ENCODE measurements around the gene IZUMO1.
"Not testable (repeated sequence)": the region's sequence is repeated elsewhere in the genome, so short reads cannot be mapped to it uniquely, and the experiment has no call there.

IZUMO1 gene

DNA sequence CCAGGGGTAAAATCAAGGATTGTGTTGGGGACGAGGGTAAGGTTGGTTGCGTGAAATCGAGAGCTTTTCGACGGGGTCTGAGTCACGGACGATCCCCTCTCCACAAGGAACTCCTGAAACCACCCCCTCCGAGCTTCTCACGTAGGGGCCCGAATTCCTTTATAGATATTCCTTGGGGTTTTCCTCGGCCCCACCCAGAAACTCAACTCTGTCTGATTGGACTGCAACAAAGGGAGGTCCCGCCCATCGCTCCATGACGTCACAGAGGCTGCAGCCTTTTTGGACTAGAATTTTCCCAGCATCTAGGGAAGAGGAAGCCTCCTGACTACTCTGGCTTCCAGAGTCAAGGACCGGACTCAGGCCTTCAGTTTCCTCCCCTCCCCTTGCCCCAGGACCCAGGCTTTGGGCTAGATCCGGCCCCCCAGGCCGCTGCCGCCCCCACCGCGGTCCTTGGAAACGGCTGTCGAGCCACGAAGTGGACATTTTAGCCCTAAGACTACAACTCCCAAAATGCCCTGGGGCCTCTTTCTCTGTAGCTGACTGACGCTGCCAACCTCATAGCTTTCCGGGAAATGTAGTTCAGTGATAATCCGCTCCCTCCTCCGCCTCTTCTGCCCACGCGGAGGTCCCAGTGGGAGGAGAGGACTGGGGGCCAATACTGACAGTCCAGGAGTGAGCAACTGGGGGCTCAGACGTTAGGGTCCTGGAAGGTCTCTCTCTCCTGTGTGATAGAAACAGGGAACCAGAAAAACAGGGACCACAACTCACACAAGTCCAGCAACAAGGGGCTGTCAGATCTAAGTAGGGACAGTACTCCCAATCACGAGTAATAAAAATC, at the start of gene IZUMO1:
Gene IZUMO1 (minus strand): TSS at position 172 of the 838 bp plus-strand sequence. CDS start 1,050 bp downstream, outside the sequence.
- DNase-seq = peak in 1 of 4 experiments; percentile 25

DNA sequence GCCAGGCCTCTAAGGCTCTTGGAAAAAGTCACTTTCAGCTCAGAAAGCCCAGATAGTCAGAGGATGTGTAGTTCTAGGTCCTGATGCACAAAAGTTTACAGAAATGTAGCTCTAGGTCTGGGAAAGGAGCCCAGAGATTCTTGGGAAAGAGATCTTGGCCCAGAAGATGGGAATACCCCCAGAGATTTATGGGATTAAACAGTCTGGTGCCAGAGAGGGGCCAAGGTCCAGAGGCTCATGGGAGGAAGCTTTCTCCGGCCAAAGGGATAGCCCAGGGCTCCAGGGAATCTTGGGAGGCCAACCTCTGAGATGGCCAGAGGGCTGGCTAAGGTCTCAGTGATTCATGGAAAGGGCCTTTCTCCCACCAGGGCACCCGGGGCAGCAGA, 49.0 kb upstream of the IZUMO1 start:
- no peak for DNase-seq

DNA sequence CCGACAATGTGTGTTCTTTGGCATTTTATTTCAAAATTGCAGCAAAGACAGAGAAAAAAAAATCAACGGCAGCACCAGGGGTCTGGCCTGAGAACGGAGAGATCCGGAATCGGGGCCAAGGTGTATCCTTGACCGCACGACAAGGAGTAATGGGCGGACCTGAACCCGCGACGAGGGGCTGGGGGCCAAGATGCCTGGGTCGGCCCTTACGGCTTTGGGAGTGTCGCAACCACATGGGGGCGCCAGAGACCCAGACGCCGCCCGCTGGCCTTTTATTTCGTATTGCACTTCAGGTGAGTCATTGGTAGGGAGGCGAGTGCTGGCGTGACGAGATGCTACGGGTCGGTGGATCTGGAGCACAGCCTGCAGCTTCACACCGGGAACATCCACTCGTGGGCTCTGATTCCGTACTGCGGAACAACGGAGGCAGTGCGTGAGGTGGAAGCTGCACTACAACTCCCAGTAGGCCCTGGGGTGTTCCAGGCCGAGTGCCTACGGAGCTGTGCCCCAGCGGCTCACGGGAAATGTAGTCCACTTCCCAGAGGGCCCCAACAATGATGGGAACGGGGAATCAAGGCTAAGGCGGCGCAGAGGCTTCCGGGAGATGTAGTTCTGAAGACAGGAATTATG, 48.5 kb upstream of the IZUMO1 start:
- DNase-seq = peak; percentile 69 to 73 (median 71)

DNA sequence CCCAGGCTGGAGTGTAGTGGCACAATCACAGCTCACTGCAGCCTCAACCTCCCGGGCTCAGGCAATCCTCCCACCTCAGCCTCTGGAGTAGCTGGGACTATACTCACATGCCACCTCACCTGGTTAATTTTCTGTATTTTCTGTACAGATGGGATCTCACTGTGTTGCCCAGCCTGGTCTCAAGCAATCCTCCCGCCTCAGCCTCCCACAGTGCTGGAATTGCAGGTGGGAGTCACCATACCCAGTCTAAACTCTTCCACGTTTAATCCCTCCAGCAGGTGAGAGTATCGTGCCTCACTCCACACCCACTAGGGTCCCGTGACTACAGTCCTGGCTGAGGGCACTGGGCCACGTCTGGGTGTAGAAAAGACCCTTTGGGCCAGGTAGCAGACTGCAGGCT, 47.6 kb upstream of the IZUMO1 start:
- no peak for DNase-seq

DNA sequence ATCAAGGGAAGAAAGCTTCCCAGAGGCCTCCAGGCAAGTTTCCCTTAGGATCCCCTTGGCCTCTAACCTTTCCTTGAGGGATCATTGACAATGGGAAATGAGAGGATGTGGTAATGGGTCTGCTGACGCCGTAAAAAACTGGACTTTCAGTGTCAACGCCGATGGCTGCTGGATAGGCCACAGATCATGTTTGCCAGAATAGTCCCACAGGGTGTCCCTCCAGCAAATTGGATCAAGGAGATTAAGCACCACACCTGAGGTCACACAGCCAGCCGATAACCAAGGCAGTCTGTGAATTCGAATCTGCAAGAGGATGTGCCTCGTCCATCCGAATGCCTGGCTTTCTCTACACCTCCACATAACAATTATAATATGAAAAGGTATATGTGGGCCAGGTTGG, 46.6 kb upstream of the IZUMO1 start:
- DNase-seq = no peak

DNA sequence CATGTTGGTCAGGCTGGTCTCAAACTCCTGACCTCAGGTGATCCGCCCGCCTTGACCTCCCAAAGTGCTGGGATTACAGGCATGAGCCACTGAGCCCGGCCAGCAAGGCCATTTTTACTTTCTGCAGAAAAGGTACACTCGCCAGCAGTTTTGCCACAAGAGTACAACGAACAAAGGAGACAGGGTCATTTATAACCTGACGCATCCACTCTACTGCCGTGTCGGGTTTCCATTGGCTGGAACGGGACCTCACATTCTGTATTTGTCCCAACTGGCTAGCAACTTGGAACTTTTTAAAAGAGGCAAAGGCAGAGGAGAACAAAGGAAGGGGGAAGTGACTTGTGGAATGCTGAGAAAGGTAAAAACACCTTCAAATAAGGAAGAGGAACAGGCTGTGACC, 40.6 kb upstream of the IZUMO1 start:
- DNase-seq = not testable (repeated sequence)

DNA sequence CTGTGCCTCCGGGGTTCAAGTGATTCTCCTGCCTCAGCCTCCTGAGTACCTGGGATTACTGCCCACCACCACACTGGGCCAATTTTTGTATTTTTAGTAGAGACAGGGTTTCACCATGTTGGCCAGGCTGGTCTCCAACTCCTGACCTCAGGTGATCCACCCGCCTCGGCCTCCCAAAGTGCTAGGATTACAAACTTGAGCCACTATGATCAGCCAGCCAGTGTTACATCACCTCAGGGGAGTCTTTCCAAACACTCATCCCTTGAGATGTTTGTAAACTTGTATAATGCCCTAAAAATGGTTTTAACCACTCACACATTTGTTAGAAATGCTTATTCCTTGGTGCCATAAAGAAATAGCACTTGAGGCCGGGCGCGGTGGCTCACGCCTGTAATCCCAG, 39.7 kb upstream of the IZUMO1 start:
- not testable (repeated sequence) for DNase-seq

DNA sequence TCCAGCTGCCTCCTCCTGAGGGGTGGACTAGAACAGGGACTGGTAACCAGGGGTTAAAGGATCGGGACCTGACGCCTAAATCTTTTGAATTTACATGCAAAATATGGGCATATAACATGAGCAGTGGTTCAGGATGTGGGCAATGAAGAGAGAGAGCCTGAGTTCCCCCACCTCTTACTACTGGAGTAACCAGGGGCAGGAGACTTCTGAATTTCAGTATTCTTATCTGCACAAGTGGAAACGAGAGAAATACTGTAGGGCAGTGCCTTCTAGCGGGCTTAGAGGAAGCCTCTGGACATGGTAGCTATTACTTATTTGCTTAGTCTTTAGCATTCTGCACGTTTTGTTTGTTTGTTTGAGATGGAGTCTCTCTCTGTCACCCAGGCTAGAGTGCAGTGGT, 37.8 kb upstream of the IZUMO1 start:
- no peak for DNase-seq

DNA sequence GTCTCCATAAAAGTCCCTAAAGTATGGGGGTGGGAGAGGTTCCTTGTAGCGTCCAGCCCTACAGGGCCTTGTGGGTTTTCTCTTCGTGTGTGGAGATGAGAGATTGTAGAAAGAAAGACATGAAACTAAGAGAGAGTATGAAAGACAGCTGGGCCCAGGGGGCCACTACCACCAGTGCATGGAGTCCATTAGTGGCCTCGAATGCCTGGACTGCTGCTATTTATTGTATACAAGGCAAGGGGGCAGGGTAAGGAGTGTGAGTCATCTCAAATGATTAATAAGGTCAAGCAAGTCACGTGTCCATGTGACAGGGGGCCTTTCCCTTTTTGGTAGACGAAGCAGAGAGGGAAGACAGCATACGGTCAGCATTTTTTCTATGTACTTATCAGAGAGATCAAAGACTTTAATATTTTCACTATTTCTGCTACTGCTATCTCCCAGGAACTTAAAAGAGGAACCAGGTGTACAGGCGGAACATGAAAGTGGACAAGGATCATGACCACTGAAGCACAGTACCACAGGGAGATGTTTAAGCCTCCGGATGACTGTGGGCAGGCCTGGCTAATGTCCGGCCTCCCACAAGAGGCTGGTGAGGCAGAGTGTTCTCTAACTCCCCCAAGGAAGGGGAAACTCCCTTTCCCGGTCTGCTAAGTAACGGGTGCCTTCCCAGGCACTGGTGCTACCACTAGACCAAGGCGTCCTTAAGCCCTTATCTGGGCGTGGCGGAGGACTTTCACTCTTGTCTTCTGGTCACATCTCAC, 34.1 kb upstream of the IZUMO1 start:
- DNase-seq = no peak

DNA sequence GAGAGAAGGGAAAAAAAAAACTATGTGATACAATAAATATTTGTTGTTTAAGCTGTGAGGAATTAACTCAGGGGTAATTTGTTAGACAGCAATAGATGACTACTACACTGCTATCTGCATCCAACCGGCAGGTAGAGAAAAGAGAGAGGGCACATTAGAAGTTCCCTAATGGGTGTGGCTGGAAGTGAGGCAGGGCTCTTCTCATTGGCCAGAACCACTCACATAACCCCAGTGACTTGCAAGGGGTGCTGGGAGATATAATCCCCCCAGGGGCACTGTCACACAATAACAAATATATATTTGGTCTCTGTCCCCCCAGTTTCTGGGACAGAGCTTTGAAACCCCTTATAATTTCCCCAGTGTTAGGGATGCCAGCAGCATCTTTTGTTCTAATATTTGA, 32.9 kb upstream of the IZUMO1 start:
- no peak for DNase-seq

DNA sequence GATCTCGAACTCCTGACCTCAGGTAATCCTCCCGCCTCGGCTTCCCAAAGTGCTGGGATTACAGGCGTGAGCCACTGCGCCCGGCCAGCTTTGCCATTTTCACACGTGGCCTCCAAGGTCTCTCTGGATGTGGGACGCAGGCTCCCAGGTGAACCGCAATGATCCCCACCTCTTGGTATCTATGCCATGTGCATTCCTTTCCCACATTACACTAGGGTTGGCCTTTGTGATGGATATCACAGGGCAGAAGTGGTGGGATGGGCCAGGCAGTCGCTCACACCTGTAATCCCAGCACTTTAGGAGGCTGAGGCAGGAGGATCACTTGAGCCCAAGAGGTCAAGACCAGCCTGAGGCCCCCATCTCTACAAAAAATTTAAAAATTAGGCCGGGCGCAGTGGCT, 31.0 kb upstream of the IZUMO1 start:
- DNase-seq = no peak

DNA sequence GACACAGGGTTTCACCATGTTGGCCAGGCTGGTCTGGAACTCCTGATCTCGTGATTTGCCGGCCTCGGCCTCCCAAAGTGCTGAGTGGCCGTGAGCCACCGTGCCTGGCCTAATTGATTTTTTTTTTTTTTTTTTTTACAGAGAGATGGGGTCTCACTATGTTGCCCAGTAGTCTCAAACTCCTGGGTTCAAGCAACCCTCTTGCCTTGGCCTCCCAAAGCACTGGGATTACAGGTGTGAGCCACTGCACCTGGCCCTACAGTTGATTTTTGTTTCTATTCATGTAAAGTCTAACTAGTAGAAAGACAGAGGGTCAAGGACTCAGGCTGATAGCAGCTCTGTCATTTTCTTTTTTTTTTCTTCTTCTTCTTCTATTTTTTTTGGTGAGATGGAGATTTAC, 30.4 kb upstream of the IZUMO1 start:
- no peak for DNase-seq

DNA sequence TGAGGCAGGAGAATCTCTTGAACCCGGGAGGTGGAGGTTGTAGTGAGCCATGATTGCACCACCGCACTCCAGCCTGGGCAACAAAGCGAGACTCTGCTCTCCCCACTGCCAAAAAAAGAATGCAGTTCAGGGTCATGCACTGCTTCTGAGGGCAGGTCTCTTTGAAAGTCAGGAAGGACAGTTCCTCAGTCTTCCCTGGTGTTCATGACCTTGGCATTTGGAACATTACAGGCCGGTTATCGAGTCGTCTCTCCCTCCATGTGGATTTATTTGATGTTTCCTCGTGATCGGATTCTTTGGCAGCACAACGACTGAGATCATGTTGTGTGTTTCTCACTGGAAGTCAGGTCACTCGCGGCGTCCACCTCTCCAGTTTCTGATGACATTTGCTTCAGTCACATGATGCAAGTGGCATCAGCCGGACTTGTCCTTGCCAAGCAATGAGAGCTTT, 25.8 kb upstream of the IZUMO1 start:
- DNase-seq = no peak

DNA sequence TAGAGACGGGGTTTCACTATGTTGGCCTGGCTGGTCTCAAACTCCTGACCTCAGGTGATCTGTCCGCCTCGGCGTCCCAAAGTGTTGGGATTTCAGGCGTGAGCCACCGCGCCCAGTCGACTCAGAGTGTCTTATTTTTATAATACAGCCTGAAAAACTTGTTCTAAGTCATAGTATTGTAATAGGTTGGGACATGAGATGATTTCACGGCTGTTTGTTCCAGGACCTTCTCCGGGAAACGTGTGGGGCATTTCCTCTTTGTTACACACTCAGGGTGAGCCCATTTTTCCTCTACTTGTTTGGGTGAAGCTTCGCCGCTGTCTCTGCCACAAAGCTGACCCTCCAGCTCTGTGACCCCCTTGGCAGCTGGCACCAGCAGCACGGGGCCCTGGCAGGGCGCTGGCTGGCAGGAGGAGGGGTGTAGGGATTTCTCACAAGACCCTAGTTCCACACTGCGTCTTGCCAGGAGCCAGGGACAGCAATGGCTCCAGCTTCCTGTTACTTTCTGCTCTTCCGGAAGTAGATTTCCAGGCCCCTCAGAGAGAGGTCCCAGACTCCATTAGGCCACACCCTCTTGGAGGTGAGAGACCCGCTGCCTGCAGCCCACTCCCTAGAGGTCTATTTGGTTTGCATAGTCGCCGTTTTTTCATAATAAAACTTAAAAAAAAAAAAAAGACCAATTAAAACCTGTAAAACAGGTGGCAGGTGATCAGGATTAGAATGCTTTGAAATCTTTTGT, 24.2 kb upstream of the IZUMO1 start:
- no peak for DNase-seq

DNA sequence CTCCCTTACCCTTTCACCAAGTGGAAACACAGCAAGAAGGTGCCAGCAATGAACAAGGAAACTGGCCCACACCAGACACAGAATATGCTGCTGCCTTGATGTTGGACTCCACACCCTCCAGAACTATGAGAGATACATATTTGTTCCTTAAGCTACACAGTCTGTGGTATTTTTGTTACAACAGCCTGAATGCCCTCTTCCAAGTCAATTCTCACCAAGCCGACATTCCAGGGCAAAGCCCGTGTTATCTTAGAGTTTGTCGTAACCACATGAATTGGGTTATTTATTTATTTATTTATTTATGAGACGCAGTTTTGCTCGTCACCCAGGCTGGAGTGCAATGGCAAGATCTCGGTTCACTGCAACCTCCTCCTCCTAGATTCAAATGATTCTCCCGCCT, 23.6 kb upstream of the IZUMO1 start:
- DNase-seq = no peak

DNA sequence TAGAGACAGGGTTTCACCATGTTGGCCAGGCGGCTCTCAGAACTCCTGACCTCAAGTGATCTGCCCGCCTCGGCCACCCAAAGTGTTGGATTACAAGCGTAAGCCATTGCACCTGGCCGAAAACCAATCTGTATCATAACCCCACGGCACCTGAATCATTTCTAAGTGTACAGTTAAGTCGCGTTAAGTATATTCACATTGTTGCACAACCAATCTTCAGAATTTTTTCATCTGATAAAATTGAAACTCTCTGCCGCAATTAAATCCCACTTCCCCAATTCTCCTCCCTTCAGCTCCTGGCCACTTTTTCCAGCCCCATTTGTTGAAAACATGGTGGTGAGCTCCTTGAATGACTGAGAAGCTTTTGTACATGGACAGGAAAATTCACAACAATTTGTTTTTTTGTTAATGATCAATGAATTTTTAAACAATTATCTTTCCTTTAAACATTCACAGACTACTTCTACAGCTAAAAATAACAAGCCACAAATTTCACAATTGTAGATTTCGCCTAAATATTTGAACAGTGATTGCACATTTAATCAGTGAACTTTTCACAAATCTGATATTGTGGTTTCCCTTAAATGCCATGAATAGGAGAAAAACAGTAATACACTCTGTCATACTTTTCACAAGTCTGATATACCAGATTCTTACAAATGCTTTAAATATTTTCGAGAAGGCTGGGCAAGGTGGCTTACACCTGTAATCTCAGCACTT, 22.4 kb upstream of the IZUMO1 start:
- no peak for DNase-seq

DNA sequence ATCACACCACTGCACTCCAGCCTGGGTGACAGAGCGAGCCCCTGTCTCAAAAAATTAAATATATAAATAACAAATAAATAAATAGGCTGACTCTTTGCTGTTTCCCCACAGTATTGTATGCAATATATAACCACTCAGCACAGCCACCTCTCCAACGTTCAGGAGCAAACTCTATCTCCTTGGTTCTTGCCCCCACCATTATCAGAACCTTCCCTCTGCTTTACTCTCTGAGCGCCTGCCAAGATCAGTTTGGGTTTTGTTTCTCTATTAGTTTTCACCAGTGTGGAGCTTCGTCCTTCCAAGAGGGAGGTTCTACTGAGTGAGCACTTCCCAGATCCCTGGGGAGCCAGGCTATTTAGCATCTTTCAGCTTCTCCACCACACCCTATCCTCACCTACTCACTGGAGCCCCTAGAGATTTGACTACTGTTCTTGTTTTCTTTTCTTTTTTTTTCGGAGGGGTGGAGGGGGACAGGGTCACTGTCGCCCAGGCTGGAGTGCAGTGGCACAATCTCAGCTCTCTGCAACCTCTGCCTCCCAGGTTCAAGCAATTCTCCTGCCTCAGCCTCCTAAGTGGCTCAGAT, 21.6 kb upstream of the IZUMO1 start:
- DNase-seq = not testable (repeated sequence)

DNA sequence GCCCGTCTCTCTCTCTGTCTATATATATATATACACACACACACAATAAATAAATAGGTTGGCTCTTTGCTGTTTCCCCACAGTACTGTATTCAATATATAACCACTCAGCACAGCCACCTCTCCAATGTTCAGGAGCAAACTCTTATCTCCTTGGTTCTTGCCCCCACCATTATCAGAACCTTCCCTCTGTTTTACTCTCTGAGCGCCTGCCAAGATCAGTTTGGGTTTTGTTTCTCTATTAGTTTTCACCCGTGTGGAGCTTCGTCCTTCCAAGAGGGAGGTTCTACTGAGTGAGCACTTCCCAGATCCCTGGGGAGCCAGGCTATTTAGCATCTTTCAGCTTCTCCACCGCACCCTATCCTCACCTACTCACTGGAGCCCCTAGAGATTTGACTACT, 19.1 kb upstream of the IZUMO1 start:
- DNase-seq = not testable (repeated sequence)

DNA sequence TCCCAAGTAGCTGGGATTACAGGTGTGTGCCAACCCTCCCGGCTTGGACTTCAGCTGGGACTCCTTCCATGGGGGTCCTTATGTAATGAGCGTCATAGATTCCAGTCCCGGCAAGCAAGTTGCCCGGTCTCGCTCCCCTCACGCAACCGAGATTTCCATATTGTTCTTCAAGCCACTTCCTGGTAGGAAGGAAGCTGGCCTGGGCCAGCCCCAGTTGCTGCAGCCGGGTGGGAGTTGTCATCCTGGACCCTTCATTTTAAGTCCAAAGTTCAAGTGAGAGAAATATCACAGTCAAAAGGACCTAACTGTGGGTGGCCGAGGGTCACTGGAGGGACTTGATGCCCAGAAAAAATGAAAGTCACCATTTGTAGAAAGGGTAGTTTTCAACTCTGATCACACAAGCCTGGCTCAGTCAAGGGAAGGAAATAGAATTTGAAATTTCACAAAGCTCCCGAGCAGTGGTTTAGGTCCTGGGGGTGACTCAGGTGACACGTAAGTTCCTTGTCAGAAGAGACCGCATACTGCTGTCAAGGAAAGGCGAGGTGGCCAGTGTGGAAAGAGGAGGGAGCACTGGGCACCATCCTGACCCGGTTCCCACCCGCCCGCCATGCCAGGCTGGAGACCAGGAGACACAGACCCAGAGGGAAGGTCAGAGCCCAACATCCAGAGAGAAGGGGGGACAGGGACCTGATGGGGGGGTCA, 13.9 kb upstream of the IZUMO1 start:
- no peak for DNase-seq

DNA sequence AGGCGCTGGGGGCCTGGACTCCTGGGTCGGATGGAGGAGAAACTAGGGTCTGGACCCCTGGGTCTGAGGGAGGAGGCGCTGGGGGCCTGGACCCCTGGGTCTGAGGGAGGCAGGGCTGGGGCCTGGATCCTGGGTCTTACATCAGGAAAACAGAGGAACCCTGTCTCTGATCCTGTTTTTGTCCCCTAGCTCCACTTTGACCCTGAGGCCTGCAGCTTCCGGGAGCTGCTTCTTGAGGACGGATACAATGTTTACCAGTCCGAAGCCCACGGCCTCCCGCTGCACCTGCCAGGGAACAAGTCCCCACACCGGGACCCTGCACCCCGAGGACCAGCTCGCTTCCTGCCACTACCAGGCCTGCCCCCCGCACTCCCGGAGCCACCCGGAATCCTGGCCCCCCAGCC, 11.0 kb upstream of the IZUMO1 start:
- no peak for DNase-seq

DNA sequence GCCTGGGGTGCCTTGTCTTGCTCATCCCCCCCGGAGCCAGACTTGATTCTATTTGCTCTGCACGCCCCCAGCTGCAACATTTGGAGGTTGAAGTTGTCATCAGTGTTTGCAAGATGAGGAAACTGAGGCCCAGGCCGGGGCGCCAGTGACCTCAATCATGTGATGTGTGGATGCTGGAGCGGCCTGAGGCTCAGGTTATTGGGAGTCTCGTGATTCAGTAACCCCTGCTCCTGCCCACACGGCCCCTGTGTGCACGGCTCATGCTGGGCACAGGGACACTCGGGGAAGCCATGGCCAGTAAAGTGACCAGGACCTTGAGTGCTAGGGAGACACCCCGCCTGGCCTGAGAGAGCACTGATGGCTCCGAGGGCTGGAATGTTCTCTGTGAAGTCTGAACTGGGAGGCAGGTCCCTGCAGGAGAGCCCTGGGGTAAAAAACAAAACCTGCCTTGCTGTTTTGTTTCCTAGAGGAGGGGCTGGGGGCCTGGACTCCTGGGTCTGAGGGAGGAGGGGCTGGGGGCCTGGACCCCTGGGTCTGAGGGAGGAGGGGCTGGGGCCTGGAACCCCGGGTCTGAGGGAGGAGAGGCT, 10.5 kb upstream of the IZUMO1 start:
- no peak for DNase-seq
